GM12872 (cell line): ENCODE data around the gene PAK5.

ENCODE experiments used
- TF ChIP-seq, protein P1 (sequence below): IDR thresholded peaks from 3 replicates; pipeline ENCODE4 v1.5.1; 2011; ENCODE audit warnings: low read depth, mild to moderate bottlenecking, low read length, moderate library complexity; ENCODE audit not compliant: insufficient read depth

PAK5 gene

DNA sequence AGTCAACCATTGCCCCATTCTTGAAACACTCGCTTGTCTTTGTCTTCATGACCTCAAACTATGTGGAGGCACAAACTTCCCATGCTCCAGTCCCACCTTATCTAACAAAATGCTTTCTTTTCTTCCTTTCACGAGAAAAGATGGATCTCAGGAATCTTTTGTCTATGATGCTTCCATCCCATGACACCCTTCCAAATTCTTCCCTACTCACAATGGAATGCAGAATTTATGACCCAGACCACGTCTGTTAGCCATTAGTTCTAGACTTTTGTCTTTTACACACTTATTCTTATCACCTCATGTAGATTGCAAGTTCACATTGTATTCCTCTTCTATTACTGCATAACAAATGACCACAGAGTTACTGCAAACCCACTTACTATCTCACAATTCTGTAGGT lies 348.7 kb downstream of the PAK5 start:
- TF ChIP-seq, protein P1, sequence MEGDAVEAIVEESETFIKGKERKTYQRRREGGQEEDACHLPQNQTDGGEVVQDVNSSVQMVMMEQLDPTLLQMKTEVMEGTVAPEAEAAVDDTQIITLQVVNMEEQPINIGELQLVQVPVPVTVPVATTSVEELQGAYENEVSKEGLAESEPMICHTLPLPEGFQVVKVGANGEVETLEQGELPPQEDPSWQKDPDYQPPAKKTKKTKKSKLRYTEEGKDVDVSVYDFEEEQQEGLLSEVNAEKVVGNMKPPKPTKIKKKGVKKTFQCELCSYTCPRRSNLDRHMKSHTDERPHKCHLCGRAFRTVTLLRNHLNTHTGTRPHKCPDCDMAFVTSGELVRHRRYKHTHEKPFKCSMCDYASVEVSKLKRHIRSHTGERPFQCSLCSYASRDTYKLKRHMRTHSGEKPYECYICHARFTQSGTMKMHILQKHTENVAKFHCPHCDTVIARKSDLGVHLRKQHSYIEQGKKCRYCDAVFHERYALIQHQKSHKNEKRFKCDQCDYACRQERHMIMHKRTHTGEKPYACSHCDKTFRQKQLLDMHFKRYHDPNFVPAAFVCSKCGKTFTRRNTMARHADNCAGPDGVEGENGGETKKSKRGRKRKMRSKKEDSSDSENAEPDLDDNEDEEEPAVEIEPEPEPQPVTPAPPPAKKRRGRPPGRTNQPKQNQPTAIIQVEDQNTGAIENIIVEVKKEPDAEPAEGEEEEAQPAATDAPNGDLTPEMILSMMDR: no peak

DNA sequence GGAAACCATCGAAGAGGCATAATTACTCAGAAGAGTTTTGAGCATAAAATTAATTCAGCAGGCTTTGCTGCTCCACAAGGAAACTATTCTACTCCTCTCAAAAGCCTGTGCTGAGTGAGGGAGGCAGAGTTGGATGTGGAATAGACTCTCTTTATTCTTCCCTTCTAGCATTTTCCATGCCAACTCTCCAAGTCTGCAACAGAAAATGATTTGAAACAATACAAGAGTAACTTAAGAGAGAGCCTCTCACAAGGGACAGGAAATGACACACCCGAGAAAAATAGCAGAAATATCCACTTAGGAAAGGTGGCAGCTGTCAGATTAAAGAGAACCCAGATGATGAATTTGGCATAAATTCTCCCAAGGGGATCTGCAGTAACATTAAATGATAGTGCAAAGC lies 350.8 kb downstream of the PAK5 start:
- TF ChIP-seq, protein P1: no peak
